ENCODE data around the gene SMG1.
"Not testable (repeated sequence)": the region's sequence is repeated elsewhere in the genome, so short reads cannot be mapped to it uniquely, and the experiment has no call there.

SMG1 gene

DNA sequence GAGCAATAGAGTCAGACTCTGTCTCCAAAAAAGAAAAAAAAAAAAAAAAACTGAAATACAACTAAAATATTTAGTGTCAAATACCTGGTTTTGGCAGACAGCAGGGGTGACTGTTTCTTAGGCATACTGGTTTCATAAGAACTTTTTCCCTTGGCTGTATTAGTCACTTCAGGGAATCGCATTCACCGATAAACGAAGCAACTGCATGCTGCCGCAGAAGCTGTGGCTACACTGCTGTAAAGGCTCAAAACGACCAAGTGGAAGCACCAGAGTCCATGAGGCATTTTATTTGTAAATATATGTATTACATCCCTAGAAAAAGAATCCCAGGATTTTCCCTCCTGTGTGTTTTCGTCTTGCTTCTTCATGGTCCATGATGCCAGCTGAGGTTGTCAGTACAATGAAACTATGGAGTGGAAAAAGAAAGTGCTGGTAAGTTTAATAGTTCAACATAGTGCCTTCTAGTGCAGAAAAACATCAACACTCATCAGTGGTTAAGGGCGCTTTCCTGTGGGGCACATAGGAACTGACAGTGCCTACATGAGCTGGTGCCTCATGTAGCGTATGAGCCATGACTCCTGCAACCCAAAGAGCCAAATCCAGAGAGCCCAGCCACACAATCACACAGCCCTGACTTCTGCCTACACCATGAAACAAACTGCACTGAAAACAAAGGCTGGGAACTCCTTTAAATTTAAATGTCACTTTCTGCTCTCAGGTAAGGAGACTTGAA lies 143.3 kb downstream of the SMG1 start:
- H3K36me3 ChIP-seq, result peaks cover 57% of the 10 kb centered on the region
- TF ChIP-seq, protein P1, sequence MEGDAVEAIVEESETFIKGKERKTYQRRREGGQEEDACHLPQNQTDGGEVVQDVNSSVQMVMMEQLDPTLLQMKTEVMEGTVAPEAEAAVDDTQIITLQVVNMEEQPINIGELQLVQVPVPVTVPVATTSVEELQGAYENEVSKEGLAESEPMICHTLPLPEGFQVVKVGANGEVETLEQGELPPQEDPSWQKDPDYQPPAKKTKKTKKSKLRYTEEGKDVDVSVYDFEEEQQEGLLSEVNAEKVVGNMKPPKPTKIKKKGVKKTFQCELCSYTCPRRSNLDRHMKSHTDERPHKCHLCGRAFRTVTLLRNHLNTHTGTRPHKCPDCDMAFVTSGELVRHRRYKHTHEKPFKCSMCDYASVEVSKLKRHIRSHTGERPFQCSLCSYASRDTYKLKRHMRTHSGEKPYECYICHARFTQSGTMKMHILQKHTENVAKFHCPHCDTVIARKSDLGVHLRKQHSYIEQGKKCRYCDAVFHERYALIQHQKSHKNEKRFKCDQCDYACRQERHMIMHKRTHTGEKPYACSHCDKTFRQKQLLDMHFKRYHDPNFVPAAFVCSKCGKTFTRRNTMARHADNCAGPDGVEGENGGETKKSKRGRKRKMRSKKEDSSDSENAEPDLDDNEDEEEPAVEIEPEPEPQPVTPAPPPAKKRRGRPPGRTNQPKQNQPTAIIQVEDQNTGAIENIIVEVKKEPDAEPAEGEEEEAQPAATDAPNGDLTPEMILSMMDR (IDR thresholded peaks at IDR 0.05; ENCODE audit: low read depth, low read length), result no peak
- H3K9me3 ChIP-seq, result no peaks in the 10 kb centered on the region
- DNase-seq, result no peak
- H3K4me1 ChIP-seq, result peaks cover 8% of the 10 kb centered on the region; the same call in 1 of the 2 replicates
- H3K27me3 ChIP-seq, result no peaks in the 10 kb centered on the region
- no peak overlapping the region for H3K4me3 ChIP-seq (ENCODE audit: low read depth, low read length)

DNA sequence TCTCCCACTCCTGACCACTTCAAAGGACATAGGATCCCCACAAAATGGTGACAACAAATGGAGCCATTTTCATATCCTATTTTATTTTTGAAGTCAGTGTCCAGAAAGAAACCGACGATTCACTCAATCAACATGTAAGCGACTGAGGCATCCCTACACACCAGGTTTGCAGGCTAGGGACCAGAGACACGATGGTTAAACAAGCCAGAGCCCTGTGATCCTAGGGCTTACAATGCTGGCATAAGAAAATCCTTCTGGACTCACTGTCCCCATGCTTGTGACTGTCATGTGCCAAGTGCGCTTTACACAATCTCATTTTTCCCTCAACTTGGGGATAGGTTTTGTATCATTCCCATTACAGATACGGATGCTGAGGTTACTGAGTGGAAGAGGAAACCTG lies 145.0 kb downstream of the SMG1 start:
- H3K4me3 ChIP-seq (ENCODE audit: low read depth, low read length); DNase-seq; H3K27me3 ChIP-seq; H3K9me3 ChIP-seq; H3K4me1 ChIP-seq: not testable (repeated sequence)
- peaks cover 40% of the 10 kb centered on the region for H3K36me3 ChIP-seq

DNA sequence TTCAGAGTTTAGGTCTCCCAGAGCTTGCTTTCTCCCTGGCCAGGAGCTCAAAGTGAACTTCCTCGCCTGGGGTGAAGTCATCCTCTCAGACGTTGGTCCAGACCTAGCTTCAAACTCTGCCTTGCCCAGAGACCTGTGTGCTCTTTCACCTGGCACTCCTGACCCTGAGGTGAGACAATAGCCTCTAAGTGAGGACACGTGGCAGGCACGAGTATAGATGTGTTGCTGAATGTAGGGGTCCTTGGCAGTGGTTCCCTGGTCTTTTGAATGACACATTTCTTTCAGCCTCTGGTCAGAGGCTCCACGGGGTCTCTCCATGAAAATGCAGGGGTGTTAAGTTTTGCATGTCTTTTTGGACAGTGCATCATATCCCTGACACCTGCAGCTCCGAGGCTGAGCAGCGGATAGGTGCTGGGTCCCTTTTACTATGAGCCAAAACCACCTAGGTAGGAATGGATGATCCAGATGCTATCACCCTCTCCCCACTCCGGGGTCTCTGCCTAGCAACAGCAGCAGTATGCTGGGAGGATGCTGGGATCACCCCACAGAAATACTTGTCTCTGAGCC lies 145.7 kb downstream of the SMG1 start:
- not testable (repeated sequence) for DNase-seq; H3K27me3 ChIP-seq; H3K9me3 ChIP-seq; H3K4me3 ChIP-seq (ENCODE audit: low read depth, low read length); H3K4me1 ChIP-seq
- H3K36me3 ChIP-seq, result peaks cover 33% of the 10 kb centered on the region

DNA sequence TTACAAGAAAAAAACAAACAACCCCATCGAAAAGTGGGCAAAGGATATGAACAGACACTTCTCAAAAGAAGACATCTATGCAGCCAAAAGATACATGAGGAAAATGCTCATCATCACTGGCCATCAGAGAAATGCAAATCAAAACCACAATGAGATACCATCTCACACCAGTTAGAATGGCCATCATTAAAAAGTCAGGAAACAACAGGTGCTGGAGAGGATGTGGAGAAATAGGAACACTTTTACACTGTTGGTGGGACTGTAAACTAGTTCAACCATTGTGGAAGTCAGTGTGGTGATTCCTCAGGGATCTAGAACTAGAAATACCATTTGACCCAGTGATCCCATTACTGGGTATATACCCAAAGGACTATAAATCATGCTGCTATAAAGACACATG lies 148.5 kb downstream of the SMG1 start:
- H3K27me3 ChIP-seq; H3K36me3 ChIP-seq; DNase-seq; H3K9me3 ChIP-seq; H3K4me1 ChIP-seq; H3K4me3 ChIP-seq (ENCODE audit: low read depth, low read length): not testable (repeated sequence)

DNA sequence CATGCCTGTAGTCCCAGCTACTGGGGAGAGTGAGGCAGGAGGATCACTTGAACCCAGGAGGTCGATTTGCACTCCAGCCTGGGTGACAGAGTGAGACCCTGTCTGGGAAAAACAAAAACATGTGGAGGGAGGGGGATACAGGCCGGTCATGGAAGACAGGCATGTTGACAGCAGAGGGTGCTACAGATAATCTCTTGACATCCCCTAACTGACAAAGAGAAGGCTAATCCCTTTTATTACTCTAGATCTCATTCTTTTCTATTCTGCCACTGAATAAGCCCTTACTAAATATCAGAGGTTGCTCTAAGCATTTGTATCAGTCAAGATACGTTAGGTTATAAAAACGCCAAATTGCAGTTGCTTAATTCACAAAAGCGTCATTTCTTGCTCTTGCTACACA lies 149.9 kb downstream of the SMG1 start:
- H3K27me3 ChIP-seq; DNase-seq; H3K4me3 ChIP-seq (ENCODE audit: low read depth, low read length); H3K4me1 ChIP-seq; H3K9me3 ChIP-seq; H3K36me3 ChIP-seq: not testable (repeated sequence)

DNA sequence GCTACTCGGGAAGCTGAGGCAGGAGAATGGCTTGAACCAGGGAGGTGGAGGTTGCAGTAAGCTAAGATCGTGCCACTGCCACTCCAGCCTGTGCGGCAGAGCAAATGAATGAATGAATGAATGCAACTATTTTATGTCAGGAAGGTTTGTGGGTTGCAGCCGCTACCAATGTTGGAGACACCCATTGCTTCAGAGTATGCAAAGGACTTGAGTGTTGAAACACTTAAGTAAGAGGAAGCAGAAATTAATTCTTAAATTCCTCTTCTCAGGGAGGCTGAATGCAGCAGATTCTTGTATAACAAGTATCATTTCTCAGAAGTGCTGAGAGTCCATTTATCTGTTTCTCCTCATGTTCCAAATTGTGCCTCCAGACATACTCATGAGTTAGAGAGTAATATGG lies 151.6 kb downstream of the SMG1 start:
- not testable (repeated sequence) for H3K9me3 ChIP-seq; H3K36me3 ChIP-seq; H3K4me3 ChIP-seq (ENCODE audit: low read depth, low read length); DNase-seq; H3K4me1 ChIP-seq; H3K27me3 ChIP-seq

DNA sequence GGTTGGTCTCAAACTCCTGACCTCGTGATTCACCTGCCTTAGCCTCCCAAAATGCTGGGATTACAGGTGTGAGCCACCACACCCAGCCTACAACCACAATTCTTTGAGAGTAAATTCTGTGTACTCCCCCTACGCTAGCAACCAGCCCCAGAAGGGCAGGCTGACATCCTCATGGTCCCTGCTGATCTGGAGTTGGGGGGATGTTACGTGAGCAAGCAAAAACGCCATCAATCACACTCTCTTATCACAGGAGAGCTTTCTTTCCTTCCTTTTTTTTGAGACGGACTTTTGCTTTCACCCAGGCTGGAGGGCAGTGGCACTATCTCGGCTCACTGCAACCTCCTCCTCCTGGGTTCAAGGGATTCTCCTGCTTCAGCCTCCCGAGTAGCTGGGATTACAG lies 154.0 kb downstream of the SMG1 start:
- not testable (repeated sequence) for H3K9me3 ChIP-seq; H3K4me3 ChIP-seq (ENCODE audit: low read depth, low read length); H3K4me1 ChIP-seq; H3K27me3 ChIP-seq; H3K36me3 ChIP-seq; DNase-seq

DNA sequence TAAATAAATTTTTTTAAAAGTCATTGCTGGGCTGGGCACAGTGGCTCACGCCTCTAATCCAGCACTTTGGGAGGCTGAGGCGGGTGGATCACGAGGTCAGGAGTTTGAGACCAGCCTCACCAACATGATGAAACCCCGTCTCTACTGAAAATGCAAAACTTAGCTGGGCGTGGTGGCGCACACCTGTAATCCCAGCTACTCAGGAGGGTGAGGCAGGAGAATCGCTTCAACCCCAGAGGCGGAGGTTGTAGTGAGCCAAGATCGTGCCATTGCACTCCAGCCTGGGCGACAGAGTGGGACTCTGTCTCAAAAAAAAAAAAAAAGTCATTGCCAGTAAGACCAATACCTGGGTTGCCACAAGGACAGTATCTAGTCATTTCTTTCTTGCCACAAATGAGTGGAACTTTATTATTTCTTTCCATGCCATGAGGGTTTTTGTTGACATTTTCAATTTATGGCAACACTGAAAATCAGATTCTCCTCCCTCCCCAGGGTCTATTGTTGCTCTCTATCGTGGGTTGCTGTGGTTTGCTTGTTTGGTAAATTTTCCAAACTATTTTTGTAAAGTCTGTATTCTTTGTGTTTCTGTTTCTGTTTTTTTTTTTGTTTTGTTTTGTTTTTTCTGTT lies 155.8 kb downstream of the SMG1 start:
- not testable (repeated sequence) for H3K4me1 ChIP-seq; DNase-seq; H3K9me3 ChIP-seq; H3K36me3 ChIP-seq; H3K27me3 ChIP-seq; H3K4me3 ChIP-seq (ENCODE audit: low read depth, low read length)

DNA sequence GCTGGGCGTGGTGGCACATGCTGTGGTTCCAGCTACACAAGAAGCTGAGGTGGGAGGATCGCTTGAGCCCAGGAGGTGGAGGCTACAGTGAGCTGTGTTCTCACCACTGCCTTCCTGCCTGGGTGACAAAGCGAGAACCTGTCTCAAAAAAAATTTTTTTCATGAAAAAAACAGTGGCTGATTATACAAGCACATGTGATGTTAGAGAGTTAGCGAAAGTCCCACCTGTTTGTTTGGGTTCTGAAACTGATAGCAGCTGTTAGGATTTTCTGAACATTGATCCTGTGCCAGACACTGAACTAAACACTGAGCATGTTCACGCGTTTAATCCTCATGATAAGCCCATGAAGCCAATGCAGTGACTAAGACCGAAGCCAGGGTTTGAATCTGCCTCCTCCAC lies 159.0 kb downstream of the SMG1 start:
- H3K9me3 ChIP-seq, result not testable (repeated sequence)

DNA sequence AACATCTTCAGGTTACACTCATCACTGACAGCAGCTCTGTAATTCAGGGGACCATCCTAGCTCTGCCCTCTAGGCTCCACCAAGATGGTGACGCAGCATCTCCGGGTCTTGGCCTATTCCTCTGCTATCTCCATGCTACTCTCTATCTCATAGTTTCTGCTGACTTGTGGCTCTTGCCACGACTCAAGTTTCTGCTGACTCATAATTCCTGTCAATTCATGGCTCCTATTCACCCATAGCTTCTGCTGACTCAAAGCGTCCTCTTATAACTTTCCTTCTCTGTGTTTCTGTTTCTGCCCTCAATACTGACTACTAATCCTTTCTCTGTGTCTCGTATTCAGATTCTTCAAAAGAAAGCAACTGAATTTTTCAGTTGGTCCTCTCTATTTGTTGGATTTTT lies 163.5 kb downstream of the SMG1 start:
- not testable (repeated sequence) for H3K4me1 ChIP-seq; H3K36me3 ChIP-seq; H3K4me3 ChIP-seq (ENCODE audit: low read depth, low read length); DNase-seq; H3K27me3 ChIP-seq; H3K9me3 ChIP-seq

More for the DNA sequence above, 159.0 kb downstream of the SMG1 start:
- H3K4me1 ChIP-seq; H3K4me3 ChIP-seq (ENCODE audit: low read depth, low read length); H3K36me3 ChIP-seq; DNase-seq; H3K27me3 ChIP-seq: not testable (repeated sequence)

All from BE2C (cell line).